Measurements from ENCODE around the gene ZDHHC9.

- TF ChIP-seq CTCF (IDR thresholded peaks at IDR 0.05), result no peak
- TF ChIP-seq EP300 (IDR thresholded peaks at IDR 0.05), result no peak
Measured at GRCh38 chrX:129779086-129779672, 64.5 kb downstream of the ZDHHC9 start.

Data from ovary (tissue), 3 donors.